Astrocyte (in vitro differentiated cells and primary cell): ENCODE results near the gene SIGLEC9. TPM values are rescaled to one million over a fixed set of nuclear protein-coding genes. Genes with fewer than 3 reads are reported as not detected.

ENCODE experiments used
- DNase-seq: peaks from one replicate; pipeline ENCODE4 v3.0.0-alpha.2; 2010; ENCODE audit warnings: low read depth
- FAIRE-seq: peaks from 2 replicates; lab custom pipeline; 2011; peaks lifted over from hg19 to GRCh38; lab: Jason Lieb, UNC
- H2AFZ ChIP-seq: 2 replicates; pipeline ENCODE4 v1.6.0; 2012; ENCODE audit warnings: low read depth, low read length, inconsistent platforms
- H3K27ac ChIP-seq: 2 replicates; pipeline ENCODE4 v1.5.1; 2011; ENCODE audit warnings: low read depth, low read length, inconsistent platforms
- H3K27me3 ChIP-seq: 2 replicates; pipeline ENCODE4 v1.6.0; 2011; ENCODE audit warnings: low read length, inconsistent platforms; ENCODE audit not compliant: insufficient read depth
- H3K36me3 ChIP-seq: 2 replicates; pipeline ENCODE4 v1.5.1; 2011; ENCODE audit warnings: low read length, inconsistent platforms; ENCODE audit not compliant: insufficient read depth
- H3K4me1 ChIP-seq: 2 replicates; pipeline ENCODE4 v1.5.1; 2011; ENCODE audit warnings: low read length, inconsistent platforms; ENCODE audit not compliant: insufficient read depth
- H3K4me2 ChIP-seq: 2 replicates; pipeline ENCODE4 v1.6.0; 2012; ENCODE audit warnings: low read length, inconsistent platforms
- H3K4me3 ChIP-seq: 2 replicates; pipeline ENCODE4 v1.5.1; 2011; ENCODE audit warnings: low read depth, mild to moderate bottlenecking, low read length, inconsistent platforms; ENCODE audit not compliant: insufficient read depth
- H3K79me2 ChIP-seq: 2 replicates; pipeline ENCODE4 v1.6.0; 2012; ENCODE audit warnings: mild to moderate bottlenecking, low read length, inconsistent platforms; ENCODE audit not compliant: insufficient read depth
- H3K9ac ChIP-seq: 2 replicates; pipeline ENCODE4 v1.6.0; 2012; ENCODE audit warnings: mild to moderate bottlenecking, low read length, inconsistent platforms
- H3K9me3 ChIP-seq: 2 replicates; pipeline ENCODE4 v1.5.1; 2012; ENCODE audit warnings: low read depth, mild to moderate bottlenecking, low read length, inconsistent platforms; ENCODE audit not compliant: insufficient read depth
- H4K20me1 ChIP-seq: 2 replicates; pipeline ENCODE4 v1.6.0; 2012; ENCODE audit warnings: low read length, inconsistent platforms; ENCODE audit not compliant: insufficient read depth
- H3K27ac Mint-ChIP-seq: one replicate; pipeline ENCODE4 v1.8.0; 2021; ENCODE audit warnings: mild to moderate bottlenecking, mixed read lengths; ENCODE audit not compliant: unreplicated experiment
- H3K27me3 Mint-ChIP-seq: one replicate; pipeline ENCODE4 v1.8.0; 2021; ENCODE audit warnings: low read depth, mixed read lengths; ENCODE audit not compliant: unreplicated experiment
- H3K36me3 Mint-ChIP-seq: one replicate; pipeline ENCODE4 v1.8.0; 2021; ENCODE audit warnings: low read depth, mixed read lengths; ENCODE audit not compliant: unreplicated experiment
- H3K4me1 Mint-ChIP-seq: one replicate; pipeline ENCODE4 v1.8.0; 2021; ENCODE audit warnings: low read depth, mixed read lengths; ENCODE audit not compliant: unreplicated experiment
- H3K4me3 Mint-ChIP-seq: one replicate; pipeline ENCODE4 v1.8.0; 2021; ENCODE audit warnings: mild to moderate bottlenecking, moderate library complexity, mixed read lengths; ENCODE audit not compliant: unreplicated experiment
- H3K9me3 Mint-ChIP-seq: one replicate; pipeline ENCODE4 v1.8.0; 2021; ENCODE audit warnings: mild to moderate bottlenecking, mixed read lengths; ENCODE audit not compliant: unreplicated experiment
- CTCF ChIP-seq: IDR thresholded peaks from 2 replicates; pipeline ENCODE4 v1.5.1; 2011; ENCODE audit warnings: low read depth, mild to moderate bottlenecking, inconsistent platforms, low read length, moderate library complexity; ENCODE audit not compliant: insufficient read depth
- EZH2 ChIP-seq: IDR thresholded peaks from 2 replicates; pipeline ENCODE4 v1.6.1; 2012; ENCODE audit warnings: mild to moderate bottlenecking, low read length, inconsistent platforms; ENCODE audit not compliant: insufficient read depth
- total RNA-seq: library from RNA; stranded (reverse); gene quantifications from 2 replicates; pipeline ENCODE4 v1.2.1, GENCODE V29; 2021

Gene SIGLEC9
- total RNA-seq, 1 donor from 2014 or later: not detected

- Histone ChIP-seq H3K9ac (no peak overlapping the region), H3K4me2 (no peak overlapping the region), H3K9me3 (peaks cover 2% of the 10 kb centered on the region), H3K4me3 (no peak overlapping the region), H3K36me3 (no peaks in the 10 kb centered on the region), H4K20me1 (no peaks in the 10 kb centered on the region), H3K4me1 (no peaks in the 10 kb centered on the region), H3K27ac (no peak overlapping the region), H2AFZ (no peak overlapping the region), H3K79me2 (no peaks in the 10 kb centered on the region), H3K27me3 (no peaks in the 10 kb centered on the region)
- Mint-ChIP-seq H3K9me3 (peaks cover 2% of the 10 kb centered on the region), H3K36me3 (no peaks in the 10 kb centered on the region), H3K27ac (no peak overlapping the region), H3K4me1 (no peaks in the 10 kb centered on the region), H3K4me3 (no peak overlapping the region), H3K27me3 (peaks cover 26% of the 10 kb centered on the region)
- TF ChIP-seq CTCF (no peak), EZH2 (no peak)
- FAIRE-seq: no peak
- no peak for DNase-seq
Measured at GRCh38 chr19:51136851-51137551, 12.3 kb downstream of the SIGLEC9 start.

GRCh38 chr19:51137792-51138425 lies 13.2 kb downstream of the SIGLEC9 start:
- no peaks in the 10 kb centered on the region for H3K36me3 Mint-ChIP-seq
- Histone ChIP-seq H4K20me1 (no peaks in the 10 kb centered on the region), H2AFZ (no peak overlapping the region), H3K4me3 (no peak overlapping the region), H3K4me2 (no peak overlapping the region), H3K27me3 (no peaks in the 10 kb centered on the region), H3K4me1 (no peaks in the 10 kb centered on the region), H3K36me3 (no peaks in the 10 kb centered on the region), H3K27ac (no peak overlapping the region), H3K79me2 (no peaks in the 10 kb centered on the region), H3K9me3 (peaks cover 2% of the 10 kb centered on the region), H3K9ac (no peak overlapping the region)
- H3K4me3 Mint-ChIP-seq: no peak overlapping the region
- H3K27me3 Mint-ChIP-seq: peaks cover 28% of the 10 kb centered on the region
- FAIRE-seq (no peak), DNase-seq (no peak)
- H3K27ac Mint-ChIP-seq: no peak overlapping the region
- H3K4me1 Mint-ChIP-seq: no peaks in the 10 kb centered on the region
- no peak for TF ChIP-seq CTCF
- no peak for TF ChIP-seq EZH2
- peaks cover 2% of the 10 kb centered on the region for H3K9me3 Mint-ChIP-seq

GRCh38 chr19:51138549-51138979 lies 13.9 kb downstream of the SIGLEC9 start:
- Mint-ChIP-seq H3K27me3 (peaks cover 28% of the 10 kb centered on the region), H3K9me3 (peaks cover 2% of the 10 kb centered on the region), H3K36me3 (no peaks in the 10 kb centered on the region), H3K27ac (no peak overlapping the region), H3K4me1 (no peaks in the 10 kb centered on the region), H3K4me3 (no peak overlapping the region)
- Histone ChIP-seq H4K20me1 (no peaks in the 10 kb centered on the region), H3K79me2 (no peaks in the 10 kb centered on the region), H3K4me1 (no peaks in the 10 kb centered on the region), H3K36me3 (no peaks in the 10 kb centered on the region), H3K27me3 (no peaks in the 10 kb centered on the region), H3K9ac (no peak overlapping the region), H3K9me3 (peaks cover 2% of the 10 kb centered on the region), H3K27ac (no peak overlapping the region), H3K4me2 (no peak overlapping the region), H3K4me3 (no peak overlapping the region), H2AFZ (no peak overlapping the region)
- TF ChIP-seq EZH2 (no peak), CTCF (no peak)
- FAIRE-seq (no peak), DNase-seq (no peak)
